Measurements from ENCODE around the gene ZNF726.
"Not testable (repeated sequence)": the region's sequence is repeated elsewhere in the genome, so short reads cannot be mapped to it uniquely, and the experiment has no call there.

ZNF726 gene

DNA sequence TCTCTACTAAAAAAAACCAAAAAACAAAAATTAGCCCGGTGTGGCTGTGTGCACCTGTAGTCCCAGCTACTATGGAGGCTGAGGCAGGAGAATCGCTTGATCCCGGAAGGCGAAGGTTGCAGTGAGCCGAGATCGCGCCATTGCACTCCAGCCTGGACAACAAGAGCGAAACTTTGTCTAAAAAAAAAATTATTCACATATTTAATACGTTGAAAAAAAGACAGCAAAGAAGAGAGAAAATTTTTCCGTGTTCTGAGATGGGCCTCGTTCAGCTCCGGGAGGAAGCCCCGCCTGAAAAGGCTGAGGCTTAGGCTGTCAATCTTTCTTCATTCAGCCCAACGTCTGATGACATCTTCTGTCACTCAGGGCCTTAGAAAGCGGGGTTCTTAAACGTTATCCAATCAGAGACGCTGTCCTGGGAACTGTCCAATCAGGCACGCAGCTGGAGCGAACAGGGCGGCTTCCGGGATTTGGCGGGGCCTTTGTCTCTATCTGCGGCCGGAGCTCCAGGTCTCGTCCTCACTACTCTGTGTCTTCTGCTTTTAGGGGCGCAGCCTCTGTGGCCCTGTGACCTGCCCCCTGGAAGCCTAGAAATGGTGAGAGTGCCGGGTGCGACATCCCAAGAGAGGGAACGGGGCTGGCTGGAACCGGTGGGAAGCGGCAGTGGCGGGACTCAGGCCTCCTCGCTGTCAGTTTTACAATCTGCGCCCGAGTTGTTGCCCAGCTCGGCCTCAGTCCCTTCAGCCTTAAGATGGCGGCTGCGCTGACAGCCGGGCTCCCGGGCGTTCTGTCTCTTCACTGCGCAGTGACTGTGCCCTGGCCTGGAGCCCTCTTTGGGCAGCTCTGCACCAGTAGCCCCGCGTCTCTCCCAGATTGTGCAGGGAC, at the start of gene ZNF726:
Gene ZNF726, plus strand, starts transcription at position 485 of the 885 bp plus-strand sequence. Its CDS starts 109 bp downstream, at position 594.
- peak; percentile 92 for DNase-seq (ENCODE audit: low spot score)

DNA sequence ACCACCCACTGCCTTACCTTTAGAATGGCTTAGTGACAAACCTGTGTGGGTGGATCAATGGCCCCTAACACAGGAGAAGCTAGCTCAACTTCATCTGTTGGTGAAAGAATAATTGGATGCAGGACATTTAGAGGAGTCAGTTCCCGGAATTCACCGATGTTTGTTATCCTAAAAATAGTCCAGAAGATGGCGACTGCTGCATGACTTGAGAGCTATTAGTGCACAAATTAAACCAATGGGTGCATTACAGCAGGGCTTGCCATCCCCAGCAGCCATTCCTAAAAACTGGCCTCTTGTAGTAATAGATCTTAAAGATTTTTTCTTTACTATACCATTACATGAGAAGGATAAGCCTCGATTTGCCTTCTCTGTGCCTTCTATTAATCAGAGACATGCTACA, 46.8 kb upstream of the ZNF726 start:
- DNase-seq (ENCODE audit: low spot score): no peak

DNA sequence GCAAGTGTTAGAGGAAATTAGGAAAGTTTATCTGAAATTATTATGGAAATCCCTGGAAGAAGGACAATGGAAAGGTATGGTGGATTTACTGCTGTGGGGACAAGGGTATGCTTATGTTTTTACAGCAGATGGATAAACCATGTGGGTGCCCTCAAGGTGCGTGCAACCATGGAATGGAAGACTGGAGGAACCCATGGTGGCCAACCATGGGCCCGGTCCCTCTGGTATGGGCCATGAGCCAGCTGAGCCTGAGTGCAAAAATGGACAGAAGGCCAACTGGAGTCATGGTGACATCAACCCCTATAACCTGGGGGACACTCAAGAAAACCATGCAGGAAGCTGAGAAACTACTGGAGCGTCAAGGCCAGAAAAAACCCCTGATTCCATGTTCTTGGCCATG, 46.1 kb upstream of the ZNF726 start:
- DNase-seq (ENCODE audit: low spot score): no peak

DNA sequence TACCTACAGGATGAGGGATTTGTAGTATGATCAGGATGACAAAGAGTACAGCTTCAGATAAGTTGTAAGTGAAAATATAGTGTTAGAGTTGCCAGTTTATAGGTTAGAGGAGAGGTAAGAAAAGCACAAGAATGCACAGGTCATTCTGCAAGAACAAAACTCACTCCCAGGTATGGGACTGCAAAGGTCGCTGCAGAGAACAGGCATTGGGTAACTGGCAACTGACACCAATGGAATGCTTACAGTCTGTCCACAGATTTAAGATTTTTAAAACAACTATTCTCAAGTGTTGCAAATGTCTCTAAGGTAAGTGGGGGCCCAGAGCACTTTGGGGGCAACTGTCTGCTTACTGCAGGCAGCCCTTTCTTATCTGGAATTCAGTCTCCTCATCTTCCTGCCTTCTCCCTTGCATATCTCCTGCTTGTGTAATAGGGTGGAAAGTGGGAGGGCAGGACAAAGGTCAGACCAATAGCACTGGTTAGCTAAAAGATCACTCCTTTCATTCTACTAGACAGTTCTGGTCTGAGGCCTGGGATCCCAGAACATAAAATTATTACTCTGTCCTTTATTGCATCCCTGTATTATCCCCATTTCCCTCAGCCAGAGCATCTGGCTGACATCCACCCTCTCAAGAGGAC, 42.3 kb upstream of the ZNF726 start:
- DNase-seq (ENCODE audit: low spot score): no peak

DNA sequence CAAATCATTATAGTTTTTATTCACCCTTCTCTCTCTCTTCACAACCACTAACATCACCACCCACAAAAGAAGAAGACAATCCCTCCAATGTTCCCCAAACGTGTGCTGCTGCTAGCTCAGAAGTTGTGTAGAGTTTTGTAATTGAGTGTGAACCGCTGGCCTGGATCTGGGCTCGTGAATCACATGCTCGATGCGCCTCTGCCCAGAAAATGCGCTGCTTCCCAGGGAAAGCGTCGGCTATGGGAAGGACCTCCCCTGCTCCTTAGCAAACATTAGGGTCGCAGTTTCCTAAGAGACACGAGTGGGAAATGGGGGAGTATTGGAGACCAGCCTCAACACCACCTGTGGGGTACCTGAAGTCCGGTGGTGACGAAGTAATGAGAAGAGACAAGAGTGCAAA, 38.4 kb upstream of the ZNF726 start:
- no peak for DNase-seq (ENCODE audit: low spot score)

DNA sequence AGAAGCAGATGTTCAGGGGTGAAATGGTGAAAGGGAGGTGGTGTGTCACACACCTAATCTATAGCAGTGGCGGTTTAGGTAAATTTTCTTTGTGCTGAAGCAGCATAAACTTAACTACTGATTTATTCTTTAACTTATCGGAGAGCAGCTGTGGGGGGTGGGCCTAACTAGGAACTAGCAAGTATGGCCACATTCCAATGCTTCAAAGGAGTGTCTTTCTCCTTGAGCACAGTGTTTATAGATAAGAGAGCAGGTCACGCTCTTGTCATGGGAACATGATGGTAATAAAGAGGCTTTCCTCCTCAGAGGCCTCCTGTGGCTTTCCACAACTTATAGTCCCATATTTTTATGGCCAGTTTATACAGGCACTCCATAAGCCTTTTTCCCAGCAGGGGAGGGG, 37.9 kb upstream of the ZNF726 start:
- not testable (repeated sequence) for DNase-seq (ENCODE audit: low spot score)

DNA sequence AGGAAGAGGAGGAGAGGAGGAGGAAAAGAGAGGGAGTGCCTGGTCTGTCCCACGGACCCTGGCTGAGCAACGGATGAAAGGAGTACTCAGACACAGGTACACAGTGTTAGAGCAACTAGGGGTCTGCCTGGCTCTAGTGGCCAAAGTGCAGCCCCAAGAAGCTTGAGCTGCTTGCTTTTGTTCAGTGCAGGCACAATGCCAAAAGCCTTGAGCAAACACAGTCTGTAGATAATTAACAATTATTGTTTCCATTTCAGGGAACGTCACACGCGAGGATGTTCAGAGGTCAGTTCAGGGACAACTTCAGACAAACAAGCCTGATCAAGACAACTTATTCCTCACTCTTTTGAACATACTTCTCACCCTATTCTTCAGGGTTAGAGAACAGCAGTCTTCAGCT, 32.2 kb upstream of the ZNF726 start:
- DNase-seq (ENCODE audit: low spot score): no peak

DNA sequence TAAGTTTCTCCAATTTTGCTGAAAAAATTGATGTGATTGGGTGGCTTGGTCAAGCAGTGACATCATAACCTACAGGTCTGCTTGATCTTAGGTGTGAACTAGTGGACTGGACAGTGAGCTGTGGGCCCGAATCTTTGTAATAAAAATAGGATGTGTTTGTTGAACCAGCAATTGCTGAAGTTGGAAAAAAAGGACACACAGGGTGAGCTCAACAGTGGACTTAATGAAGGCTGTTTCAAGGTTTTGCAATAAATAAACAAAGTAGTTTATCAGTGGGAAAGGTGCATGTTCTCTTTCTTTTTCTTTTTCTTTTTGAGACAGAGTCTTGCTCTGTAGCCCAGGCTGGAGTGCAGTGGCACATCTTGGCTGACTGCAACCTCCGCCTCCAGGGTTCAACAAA, 30.3 kb upstream of the ZNF726 start:
- no peak for DNase-seq (ENCODE audit: low spot score)

DNA sequence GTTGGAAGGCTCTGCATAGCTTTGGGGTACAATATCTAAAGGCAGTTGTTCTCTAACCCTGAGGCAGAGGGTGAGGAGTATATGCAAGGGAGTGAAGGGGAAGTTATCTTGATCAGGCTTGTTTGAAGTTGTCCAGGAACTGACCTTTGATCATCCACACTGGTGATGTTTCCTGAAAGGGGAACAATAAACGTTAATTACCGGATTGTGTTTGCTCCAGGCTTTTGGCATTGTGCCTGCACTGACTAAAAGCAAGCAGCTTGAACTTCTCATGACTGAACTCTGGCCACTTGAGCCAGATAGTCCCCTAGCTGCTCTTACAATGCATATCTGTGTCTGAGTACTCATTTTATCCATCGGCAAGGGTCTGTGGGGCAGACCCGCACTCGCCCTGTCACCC, 27.0 kb upstream of the ZNF726 start:
- no peak for DNase-seq (ENCODE audit: low spot score)

DNA sequence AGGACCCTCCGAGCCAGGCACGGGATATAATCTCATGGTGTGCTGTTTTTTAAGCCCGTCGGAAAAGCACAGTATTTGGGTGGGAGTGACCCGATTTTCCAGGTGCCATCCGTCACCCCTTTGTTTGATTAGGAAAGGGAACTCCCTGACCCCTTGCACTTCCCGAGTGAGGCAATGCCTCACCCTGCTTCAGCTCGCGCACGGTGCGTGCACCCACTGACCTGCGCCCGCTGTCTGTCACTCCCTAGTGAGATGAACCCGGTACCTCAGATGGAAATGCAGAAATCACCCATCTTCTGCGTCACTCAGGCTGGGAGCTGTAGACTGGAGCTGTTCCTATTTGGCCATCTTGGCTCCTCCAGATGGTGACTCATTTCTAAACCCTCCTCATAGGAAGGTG, 18.6 kb upstream of the ZNF726 start:
- DNase-seq (ENCODE audit: low spot score): not testable (repeated sequence)

DNA sequence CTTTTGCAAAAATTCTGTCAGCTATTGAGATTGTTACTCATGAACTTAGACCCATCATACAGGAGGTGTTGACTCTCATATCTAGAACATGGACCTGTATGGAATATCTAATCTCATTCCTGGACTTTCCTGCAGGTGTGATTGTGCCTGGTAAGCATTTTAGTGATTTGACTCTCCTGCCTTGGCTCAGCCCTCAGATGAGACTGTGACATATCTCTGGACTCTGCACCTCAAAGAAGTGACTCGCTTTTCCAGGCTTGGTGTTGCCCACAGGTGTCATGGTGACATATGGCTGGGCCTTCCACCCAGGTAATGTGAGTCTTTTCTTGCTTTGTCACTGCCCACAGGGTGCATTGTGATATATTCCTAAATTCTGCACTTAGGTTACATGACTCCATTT, 17.8 kb upstream of the ZNF726 start:
- DNase-seq (ENCODE audit: low spot score): no peak

DNA sequence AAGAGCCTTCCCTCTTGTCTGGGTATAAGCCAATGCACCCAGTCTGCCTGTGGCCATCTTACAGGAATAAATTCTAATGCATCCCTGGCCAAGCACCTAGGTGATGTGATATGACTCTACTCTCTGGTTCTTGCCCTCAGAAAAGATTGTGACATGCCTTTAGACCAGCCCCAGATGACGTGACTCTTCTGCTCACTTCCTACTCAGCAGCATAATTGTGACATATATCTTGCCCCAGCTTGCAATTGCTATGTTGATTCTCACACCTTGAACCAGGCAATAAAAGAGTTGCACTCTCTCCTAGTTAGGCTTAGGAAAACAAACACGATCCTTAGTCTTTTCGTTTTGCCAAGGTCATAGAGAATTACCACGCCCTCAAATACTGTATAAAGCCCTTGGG, 13.3 kb upstream of the ZNF726 start:
- no peak for DNase-seq (ENCODE audit: low spot score)

DNA sequence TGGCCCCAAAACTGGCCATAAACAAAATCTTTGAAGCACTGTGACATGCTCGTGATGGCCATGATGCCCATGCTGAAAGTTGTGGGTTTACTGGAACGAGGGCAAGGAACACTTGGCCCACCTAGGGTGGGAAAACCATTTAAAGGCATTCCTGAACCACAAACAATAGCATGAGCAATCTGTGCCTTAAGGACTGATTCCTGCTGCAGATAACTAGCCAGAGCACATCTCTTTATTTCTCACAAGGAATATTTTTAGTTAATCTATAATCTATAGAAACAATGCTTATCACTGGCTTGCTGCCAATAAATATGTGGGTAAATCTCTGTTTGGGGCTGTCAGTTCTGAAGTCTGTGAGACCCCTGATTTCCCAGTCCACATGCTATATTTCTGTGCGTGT, 10.3 kb upstream of the ZNF726 start:
- no peak for DNase-seq (ENCODE audit: low spot score)

DNA sequence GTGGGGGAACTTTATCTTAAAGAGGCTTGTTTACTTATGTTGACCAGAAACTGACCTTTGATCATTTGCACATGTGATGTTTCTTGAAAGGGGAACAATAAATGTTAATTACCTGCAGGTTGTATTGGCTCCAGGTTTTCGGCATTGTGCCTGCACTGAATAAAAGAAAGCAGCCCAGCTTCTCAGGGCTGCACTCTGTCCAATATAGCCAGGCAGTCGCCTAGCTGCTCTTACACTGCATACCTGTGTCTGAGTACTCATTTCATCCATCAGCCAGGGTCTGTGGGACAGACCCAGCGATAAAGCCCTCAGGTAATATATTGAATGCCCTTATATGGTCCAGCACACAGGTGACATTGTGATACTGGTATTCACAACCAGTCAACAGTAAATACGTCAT, 8.9 kb upstream of the ZNF726 start:
- no peak for DNase-seq (ENCODE audit: low spot score)

DNA sequence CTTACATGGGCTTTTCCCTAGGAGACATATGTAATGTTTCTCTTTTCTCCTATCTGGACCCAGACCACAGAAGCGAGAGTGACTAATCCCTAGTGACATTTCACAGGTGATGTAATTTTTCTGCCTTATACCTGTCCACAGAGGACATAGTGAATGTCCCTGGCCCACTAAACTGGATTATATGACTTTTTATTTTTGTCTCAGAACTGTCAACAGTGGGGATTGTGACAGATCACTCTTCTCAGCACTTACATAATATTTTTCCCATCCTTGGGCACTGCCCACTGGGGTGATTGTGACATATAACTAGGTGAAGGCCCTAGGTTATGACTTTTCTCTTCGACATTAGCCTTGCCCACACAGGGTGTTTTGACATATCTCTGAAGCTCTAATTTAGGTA, 7.9 kb upstream of the ZNF726 start:
- DNase-seq (ENCODE audit: low spot score): no peak

DNA sequence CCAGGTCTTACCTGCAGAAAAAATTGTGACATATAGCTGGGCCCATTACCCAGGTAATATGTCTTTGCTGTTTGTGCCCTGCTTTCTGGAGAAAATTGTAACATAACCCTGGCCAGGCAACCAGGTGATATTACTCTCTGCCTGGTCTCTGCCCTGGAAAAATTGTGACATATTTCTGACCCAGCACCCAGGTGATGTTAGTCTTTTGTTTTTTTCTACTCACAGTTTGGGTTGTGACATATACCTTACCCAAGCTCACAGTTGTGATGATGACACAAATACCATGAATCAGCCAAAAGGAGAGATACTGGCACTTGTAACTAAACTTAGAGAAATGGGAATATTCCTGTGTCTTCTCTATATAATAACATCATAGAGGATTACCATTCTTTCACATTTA, 6.5 kb upstream of the ZNF726 start:
- DNase-seq (ENCODE audit: low spot score): no peak

DNA sequence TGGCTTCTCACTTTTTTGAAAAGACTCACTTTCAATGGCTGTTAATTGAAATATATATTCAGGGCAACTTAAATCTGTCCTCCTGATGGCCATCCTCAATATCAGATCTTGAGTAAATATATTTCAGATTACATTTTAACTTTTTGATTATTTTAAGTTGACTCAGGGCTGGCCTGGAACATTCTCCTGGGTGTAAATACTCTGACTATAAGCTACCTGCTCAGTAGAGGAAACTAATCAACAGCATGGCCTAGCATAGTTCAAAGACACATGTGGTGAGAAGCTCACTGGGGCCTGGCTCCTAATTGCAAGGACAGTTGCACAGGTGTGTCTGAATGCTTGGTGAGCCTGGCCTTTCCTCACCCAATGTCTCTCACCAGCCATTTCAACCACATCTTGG, 5.5 kb upstream of the ZNF726 start:
- no peak for DNase-seq (ENCODE audit: low spot score)

DNA sequence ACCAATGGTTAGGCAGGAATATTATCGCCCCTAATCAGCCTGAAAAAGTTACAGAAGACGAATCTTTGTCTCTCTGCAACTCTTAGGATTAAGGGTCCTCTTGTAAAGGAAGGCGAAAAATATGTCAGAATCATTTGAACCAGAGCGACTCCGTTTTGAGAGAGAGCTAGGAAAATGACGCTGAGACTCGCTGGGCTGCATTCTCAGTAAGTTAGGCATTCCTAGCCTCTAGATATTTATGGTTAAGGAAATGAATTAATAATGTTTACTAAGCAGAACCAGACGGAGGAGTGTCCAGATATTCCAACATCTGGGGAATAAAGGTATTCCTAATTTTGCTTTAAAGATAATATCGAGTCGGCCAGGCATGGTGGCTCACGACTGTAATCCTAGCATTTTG, 755 bp upstream of the ZNF726 start:
- DNase-seq (ENCODE audit: low spot score): no peak

DNA sequence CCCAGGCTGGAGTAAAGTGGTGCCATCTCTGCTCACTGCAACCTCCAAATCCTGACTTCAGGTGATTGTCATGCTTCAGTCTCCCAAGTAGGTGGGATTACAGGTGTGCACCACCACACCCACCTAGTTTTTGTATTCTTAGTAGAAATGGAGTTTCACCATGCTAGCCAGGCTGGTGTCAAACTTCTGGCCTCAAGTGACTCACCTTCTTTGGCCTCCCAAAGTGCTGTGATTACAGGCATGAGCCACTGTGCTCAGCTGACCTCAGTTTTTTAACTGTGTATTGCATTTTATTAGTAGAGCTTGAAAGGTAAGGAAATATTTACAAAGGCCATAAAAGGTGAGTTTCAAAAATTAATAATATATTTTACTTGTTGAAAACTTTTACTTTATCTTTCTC, 2.3 kb downstream of the ZNF726 start:
- no peak for DNase-seq (ENCODE audit: low spot score)

DNA sequence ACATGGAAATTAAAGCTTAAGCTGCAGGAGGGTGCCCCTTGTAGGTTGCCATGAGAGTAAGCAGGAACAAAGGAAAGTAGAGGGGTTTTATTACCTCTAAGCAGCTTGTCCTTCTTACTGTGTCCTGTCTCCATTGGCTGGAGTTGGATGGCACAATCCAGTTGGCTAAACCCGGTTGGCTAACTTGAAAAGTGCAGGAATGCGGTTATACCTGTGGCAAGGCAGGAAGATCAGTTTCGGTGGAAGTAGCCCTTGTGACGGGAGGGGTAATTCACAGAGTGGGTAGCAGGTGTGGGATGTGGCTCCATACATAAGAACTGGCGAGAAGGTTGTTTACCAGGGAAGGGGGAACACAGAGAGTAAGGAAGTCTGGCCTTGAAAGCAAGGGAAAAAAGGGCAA, 3.2 kb downstream of the ZNF726 start:
- no peak for DNase-seq (ENCODE audit: low spot score)

DNA sequence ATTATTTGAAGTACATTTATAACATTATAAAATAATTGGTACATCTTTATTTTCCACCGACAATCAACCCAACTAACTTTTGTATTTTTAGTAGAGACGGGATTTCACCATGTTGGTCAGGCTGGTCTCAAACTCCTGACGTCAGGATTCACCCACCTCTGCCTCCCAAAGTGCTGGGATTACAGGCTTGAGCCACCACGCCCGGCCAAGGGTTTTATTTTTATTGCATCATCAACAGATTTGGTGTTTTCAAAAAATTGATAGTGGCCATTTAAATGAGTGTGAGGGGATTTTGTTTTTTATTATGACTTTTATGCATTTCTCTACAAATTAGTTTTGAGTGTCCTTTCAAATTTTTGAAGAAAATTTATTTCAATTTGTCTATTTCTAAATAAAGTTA, 10.6 kb downstream of the ZNF726 start:
- DNase-seq (ENCODE audit: low spot score): no peak

DNA sequence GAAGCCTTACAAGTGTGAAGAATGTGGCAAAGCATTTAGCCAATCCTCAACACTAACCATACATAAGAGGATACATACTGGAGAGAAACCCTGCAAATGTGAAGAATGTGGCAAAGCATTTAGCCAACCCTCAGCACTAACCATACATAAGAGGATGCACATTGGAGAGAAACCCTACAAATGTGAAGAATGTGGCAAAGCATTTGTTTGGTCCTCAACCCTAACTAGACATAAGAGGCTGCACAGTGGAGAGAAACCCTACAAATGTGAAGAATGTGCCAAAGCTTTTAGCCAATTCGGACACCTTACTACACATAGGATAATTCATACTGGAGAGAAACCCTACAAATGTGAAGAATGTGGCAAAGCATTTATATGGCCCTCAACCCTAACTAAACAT, 18.2 kb downstream of the ZNF726 start:
- DNase-seq (ENCODE audit: low spot score): no peak

DNA sequence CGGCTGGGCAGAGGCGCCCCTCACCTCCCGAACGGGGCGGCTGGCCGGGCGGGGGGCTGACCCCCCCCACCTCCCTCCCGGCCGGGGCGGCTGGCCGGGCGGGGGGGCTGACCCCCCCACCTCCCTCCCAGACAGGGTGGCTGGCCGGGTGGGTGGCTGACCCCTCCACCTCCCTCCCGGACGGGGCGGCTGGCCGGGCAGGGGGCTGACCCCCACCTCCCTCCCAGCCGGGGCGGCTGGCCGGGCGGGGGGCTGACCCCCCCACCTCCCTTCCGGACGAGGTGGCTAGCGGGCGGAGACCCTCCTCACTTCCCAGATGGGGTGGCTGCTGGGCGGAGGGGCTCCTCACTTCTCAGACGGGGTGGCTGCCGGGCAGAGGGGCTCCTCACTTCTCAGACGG, 22.3 kb downstream of the ZNF726 start:
- not testable (repeated sequence) for DNase-seq (ENCODE audit: low spot score)

DNA sequence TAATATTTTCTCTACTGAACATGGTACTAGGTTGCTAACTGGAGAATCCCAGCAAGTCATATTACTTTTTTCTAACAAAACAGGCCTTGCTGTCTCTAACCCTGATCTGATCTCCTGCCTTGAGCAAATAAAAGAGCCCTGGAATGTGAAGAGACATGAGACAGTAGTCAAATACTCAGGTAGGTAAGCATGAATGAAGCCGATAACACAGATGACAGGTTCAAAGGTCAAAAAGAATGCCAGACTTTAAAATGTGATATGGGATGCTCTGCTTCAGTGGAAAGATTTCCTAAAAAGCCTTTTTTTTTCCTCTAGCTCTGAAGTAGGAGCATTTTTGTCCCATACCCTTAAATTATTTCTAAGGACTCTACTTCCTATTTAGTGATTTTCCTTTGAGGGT, 28.7 kb downstream of the ZNF726 start:
- DNase-seq (ENCODE audit: low spot score): no peak

Data from CD4-positive, alpha-beta T cell treated with Interleukin-15 for 4 hours (primary cell).